ENCODE measurements around the gene CORO6. TPM values are rescaled to one million over a fixed set of nuclear protein-coding genes. Genes with fewer than 3 reads are reported as not detected.

CORO6 gene
- total RNA-seq, 1 donor from 2014 or later = 1.4 TPM

DNA sequence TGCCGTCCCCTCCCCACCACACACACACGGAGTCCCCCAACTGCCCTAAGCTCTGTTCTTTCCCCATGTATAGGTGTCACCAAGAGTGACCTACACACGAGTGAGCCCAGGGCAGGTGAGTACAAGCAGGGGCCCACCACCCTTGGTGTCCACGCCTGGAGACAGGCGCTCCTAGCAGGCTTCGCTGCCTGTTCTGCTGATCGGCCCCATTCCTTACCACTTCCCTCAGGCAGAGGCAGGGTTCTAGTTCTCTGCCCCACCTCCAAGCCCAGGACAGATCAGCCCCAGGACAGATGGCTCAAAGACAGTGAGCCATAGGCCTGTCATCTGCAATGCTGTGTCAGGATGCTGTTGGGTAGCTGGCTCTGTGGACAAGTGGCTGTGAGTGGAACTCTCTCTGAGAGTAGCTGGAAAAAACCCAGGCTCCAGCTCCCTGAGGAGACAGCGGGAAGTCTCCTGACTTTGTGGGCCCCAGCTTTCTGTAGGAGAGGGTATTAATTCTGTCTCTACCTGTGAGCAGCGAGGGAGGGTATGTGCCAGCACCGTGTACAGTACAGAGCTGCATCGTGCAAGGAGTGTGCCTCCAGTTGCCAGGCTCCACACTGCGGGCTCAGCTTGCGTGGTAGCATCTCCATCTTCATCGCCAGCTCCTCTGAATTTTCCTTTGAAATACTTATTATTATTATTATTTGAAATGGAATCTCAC lies 53.3 kb downstream of the CORO6 start:
- H3K9me3 Mint-ChIP-seq (ENCODE audit: unreplicated experiment) = no peaks in the 10 kb centered on the region
- DNase-seq = no peak
- H3K4me3 Mint-ChIP-seq (ENCODE audit: unreplicated experiment) = peak overlapping the region; percentile 79
- no peaks in the 10 kb centered on the region for H3K36me3 Mint-ChIP-seq (ENCODE audit: unreplicated experiment)
- peaks cover 7% of the 10 kb centered on the region for H3K4me1 Mint-ChIP-seq (ENCODE audit: low read depth, unreplicated experiment)
- H3K27ac Mint-ChIP-seq (ENCODE audit: unreplicated experiment) = no peak overlapping the region
- peaks cover 20% of the 10 kb centered on the region for H3K27me3 Mint-ChIP-seq (ENCODE audit: unreplicated experiment)
- TF ChIP-seq, protein P1, sequence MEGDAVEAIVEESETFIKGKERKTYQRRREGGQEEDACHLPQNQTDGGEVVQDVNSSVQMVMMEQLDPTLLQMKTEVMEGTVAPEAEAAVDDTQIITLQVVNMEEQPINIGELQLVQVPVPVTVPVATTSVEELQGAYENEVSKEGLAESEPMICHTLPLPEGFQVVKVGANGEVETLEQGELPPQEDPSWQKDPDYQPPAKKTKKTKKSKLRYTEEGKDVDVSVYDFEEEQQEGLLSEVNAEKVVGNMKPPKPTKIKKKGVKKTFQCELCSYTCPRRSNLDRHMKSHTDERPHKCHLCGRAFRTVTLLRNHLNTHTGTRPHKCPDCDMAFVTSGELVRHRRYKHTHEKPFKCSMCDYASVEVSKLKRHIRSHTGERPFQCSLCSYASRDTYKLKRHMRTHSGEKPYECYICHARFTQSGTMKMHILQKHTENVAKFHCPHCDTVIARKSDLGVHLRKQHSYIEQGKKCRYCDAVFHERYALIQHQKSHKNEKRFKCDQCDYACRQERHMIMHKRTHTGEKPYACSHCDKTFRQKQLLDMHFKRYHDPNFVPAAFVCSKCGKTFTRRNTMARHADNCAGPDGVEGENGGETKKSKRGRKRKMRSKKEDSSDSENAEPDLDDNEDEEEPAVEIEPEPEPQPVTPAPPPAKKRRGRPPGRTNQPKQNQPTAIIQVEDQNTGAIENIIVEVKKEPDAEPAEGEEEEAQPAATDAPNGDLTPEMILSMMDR (IDR thresholded peaks at IDR 0.05; ENCODE audit: partially characterized antibody, unreplicated experiment) = no peak

DNA sequence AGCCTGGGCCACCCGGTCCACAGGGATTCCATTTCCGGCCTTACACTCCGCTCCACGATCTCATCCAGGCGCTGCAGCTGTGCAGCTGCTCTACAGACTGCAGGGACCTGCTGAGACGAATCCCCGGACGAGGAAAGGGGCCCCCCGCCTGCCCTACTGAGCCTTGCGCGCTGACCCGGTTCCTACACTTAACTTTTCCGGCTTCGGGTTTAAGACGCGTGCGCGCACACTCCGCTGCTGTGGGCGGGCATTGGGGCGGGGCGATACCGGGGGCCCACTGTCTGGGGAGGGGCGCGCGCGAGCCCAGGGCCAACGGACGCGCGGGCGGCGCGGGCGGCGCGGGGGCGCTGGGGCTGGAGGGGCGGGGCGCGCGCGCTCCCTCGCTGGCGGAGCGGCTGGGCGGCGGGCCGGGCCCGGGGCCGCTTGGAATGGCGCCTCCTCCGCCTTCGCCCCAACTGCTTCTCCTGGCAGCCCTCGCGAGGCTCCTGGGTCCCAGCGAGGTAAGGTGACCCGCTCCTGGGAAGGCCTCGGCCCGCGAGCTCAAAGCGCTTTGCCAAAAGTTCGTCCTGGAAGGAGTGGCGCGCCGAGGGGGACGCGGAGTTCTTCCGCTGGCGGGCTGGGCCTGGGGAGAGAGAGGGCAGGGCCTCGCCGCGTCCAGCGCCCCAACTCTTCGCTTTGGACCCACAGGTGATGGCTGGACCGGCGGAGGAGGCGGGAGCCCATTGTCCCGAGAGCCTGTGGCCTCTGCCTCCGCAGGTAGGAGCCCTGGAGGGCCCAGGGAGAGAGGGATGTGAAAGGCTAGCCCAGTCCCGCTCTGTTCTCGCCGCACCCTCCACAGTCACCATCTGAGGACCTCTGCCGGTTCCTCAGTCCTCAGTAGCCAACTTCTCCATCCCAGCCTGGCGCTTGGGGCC lies 54.1 kb downstream of the CORO6 start, which contains the start of gene TP53I13:
TP53I13 (plus strand) TSS at position 371 of the 914 bp plus-strand sequence; CDS start at position 429, 58 bp downstream.
- H3K27me3 Mint-ChIP-seq (ENCODE audit: unreplicated experiment) = peaks cover 18% of the 10 kb centered on the region
- DNase-seq = peak; percentile 56
- no peaks in the 10 kb centered on the region for H3K36me3 Mint-ChIP-seq (ENCODE audit: unreplicated experiment)
- H3K27ac Mint-ChIP-seq (ENCODE audit: unreplicated experiment) = peak within 1 kb of the TSS; percentile 38
- peak within 1 kb of the TSS; percentile 89 for H3K4me3 Mint-ChIP-seq (ENCODE audit: unreplicated experiment)
- TF ChIP-seq, protein P1 (IDR thresholded peaks at IDR 0.05; ENCODE audit: partially characterized antibody, unreplicated experiment) = no peak
- H3K4me1 Mint-ChIP-seq (ENCODE audit: low read depth, unreplicated experiment) = peaks cover 11% of the 10 kb centered on the region
- no peaks in the 10 kb centered on the region for H3K9me3 Mint-ChIP-seq (ENCODE audit: unreplicated experiment)

DNA sequence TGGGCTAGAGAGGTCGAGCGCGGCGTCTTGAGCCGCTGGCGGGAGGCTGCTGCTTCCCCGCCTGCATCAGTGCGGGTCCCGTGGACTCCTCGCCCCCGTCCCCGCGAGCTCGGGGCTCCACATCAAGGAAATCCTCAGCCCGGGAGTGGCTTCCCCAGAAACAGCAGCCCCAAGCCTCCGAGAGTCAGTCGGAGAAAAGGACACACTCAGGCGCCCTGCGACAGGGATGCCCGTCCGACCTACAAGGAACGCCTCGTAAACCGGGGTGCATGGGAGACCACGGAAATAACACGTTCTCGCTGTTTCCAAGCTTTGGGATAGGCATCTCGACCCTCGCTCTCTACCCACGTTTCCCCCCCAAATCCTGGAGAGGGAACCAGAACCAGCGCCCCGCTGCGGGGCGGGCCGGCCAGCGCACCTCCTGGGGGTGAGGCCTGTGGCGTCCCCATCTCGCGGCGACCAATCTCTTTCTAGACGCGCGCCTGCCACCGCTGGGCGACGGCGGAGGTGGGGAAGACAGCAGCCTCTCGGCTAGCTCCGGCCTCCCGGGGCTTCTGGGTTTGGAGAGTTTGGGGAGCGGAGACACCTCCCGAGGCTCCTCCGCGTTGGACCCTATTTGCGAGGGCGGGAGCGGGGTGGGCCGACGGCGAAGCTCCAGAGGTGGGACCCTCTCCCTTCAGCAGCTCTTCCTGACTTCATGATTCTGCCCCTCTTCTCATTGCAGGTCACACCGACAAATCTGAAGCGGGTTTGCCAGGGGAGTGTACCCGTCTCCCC lies 55.0 kb downstream of the CORO6 start:
- peak; percentile 67 for DNase-seq
- Mint-ChIP-seq H3K36me3 (ENCODE audit: unreplicated experiment) (no peaks in the 10 kb centered on the region), H3K27me3 (ENCODE audit: unreplicated experiment) (peaks cover 15% of the 10 kb centered on the region), H3K27ac (ENCODE audit: unreplicated experiment) (peak overlapping the region; percentile 38), H3K4me3 (ENCODE audit: unreplicated experiment) (peak overlapping the region; percentile 89), H3K4me1 (ENCODE audit: low read depth, unreplicated experiment) (peaks cover 13% of the 10 kb centered on the region), H3K9me3 (ENCODE audit: unreplicated experiment) (no peaks in the 10 kb centered on the region)
- TF ChIP-seq, protein P1 (IDR thresholded peaks at IDR 0.05; ENCODE audit: partially characterized antibody, unreplicated experiment) = no peak

DNA sequence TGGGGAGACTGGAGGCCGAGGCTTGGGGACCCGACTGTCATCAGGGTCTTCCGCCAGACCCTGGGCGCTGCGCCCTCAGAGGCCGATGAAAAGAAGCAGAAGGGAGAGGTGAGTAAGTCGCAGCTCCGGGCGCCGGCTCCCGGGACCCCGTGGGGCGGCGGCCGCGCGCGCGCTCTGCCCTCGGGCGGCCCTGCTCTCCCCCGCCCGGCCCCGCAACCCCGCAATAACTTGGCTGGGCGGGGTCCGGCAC lies 55.5 kb downstream of the CORO6 start:
- DNase-seq = no peak
- Mint-ChIP-seq H3K4me1 (ENCODE audit: low read depth, unreplicated experiment) (peaks cover 14% of the 10 kb centered on the region), H3K9me3 (ENCODE audit: unreplicated experiment) (peaks cover 2% of the 10 kb centered on the region), H3K4me3 (ENCODE audit: unreplicated experiment) (peak overlapping the region; percentile 42), H3K36me3 (ENCODE audit: unreplicated experiment) (no peaks in the 10 kb centered on the region), H3K27me3 (ENCODE audit: unreplicated experiment) (peaks cover 18% of the 10 kb centered on the region), H3K27ac (ENCODE audit: unreplicated experiment) (no peak overlapping the region)
- TF ChIP-seq, protein P1 (IDR thresholded peaks at IDR 0.05; ENCODE audit: partially characterized antibody, unreplicated experiment) = no peak
